Activated CD4-positive, alpha-beta T cell treated with anti-CD3 and anti-CD28 coated beads, Interleukin-2, amount 50 U/mL, for 4 hours (primary cell): Measurements from ENCODE around the gene ANKRD34A.
"Not testable (repeated sequence)": the region's sequence is repeated elsewhere in the genome, so short reads cannot be mapped to it uniquely, and the experiment has no call there.

Experiments used
- DNase-seq, 2 experiments: peaks; one replicate each; pipeline ENCODE4 v3.0.0-alpha.2; 2020

Gene ANKRD34A

DNA sequence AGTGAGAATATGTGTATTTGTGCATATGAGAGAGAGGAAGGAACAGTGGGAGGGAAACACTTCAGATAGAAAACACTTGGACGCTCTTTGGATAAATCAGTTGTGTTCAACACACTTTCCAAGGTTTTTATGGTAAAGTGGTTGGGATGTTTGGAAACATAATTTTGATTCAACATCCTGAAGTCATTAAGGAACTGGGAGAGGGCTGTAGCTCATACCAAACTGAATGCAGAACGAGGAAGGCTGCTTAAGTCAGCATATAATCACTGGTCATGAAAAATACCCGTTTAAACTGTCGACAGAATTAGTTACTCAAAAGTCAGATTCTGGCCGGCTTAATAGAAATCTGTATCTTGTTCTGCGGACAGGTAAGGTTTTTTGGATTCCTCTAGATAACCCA, 21.5 kb downstream of the ANKRD34A start:
- DNase-seq = no peak

DNA sequence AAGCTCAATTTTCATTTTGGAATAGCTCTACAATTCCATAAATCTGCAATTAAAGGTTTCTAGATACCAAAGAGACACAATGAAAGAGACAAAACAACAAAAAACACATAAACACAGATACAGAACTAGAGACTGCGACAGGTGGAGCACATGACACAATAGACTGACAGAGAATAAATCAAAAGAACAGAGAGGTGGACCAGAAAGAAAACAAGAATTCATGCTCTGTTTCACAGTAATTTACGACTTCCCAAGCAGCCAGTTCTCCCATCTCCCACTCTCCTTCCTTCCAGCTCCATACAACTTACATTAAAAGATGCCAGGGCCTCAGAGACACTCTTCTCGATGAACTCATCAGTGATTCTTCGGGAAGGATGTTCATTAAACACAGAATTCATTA, 22.0 kb downstream of the ANKRD34A start:
- no peak for DNase-seq

DNA sequence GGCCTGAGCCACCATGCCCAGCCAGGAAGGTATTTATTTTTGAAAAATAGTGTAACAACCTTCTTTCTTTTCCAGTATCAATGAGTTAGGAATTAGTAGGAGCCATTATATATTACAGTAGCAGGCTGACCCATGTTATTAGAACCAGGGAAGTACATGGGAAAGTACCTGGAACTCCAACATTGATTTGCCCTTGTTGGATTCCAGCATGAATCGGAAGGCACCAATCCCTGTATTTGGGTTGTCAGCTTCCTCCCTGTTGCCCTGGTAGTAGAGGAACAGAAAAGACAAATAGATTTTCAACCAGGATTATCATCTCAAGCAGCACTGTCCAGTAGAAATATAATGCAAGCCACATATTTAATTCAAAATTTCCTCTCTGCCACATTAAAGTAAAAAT, 26.9 kb downstream of the ANKRD34A start:
- DNase-seq = no peak

DNA sequence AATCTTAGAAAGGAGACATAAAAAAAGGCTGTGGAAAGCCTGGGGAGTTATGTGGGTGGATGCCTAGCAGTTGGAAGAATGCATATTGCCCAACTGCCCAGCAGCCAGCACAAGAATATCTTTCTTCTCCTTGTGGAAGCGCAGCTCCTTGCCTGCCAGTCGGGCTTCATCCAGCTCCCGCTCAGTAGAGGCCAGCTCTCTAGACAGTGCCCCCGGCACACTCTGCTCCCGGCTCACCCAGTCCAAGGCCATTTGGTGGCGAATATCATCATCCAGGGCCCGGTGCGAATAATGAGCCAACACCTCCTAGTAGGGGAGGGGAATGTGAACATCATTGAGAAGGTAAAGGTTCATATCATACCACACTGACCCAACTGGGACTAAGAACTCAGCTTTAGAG, 28.1 kb downstream of the ANKRD34A start:
- no peak for DNase-seq

DNA sequence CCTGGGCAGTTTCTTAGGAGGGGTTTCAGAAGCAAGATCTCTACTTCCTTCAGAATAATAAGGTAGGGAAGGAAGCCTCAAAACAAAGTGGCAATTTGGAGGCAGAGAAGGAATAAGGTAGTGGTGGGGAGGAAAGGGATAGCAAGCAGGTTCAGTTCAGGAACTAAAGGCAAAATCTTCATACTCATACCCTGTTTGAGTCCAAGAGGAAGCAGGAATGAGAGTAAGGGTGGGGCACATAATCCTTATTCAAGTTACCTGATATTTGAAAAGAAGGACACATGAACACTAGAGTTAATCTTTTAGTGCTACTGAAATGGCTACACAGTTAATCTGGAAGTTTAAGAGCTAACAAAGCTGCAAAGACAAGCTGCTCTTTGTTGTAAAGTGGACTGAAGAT, 28.7 kb downstream of the ANKRD34A start:
- no peak for DNase-seq

DNA sequence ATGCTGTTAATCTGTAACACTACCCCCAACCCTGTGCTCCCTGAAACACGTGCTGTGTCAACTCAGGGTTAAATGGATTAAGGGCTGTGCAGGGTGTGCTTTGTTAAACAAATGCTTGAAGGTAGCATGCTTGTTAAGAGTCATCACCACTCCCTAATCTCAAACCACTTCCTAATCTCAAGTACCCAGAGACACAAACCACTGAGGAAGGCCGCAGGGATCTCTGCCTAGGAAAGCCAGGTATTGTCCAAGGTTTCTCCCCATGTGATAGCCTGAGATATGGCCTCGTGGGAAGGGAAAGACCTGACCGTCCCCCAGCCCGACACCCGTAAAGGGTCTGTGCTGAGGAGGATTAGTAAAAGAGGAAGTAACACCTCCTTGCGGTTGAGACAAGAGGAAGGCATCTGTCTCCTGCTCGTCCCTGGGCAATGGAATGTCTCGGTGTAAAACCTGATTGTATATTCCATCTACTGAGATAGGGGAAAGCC, 31.8 kb downstream of the ANKRD34A start:
- peak in 1 of 2 experiments; percentile 12 for DNase-seq

DNA sequence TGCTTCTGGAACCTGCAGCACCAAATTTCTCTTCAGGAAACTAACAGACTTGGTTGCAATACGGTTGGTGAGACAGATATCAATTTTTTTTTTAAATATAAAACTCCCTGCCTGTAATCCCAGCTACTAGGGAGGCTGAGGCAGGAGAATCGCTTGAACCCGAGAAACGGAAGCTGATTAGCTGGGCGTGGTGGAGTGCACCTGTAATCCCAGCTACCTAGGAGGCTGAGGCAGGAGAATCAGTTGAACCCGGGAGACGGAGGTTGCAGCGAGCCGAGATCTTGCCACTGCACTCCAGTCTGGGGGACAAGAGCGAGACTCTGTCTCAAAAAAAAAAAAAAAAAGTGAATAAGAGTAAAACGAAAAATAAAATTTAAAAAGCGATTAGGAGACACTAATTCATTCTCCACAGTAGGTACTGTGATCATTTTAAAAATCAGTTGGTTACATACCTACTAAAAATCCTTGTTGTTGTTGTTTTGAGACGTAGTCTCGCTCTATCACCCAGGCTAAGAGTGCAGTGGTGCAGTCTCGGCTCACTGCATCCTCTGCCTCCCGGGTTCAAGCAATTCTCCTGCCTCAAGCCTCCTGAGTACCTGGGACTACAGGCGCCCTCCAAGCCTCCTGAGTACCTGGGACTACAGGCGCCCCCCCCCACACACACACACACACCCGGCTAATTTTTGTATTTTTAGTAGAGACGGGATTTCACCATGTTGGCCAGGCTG, 36.3 kb downstream of the ANKRD34A start:
- no peak for DNase-seq

DNA sequence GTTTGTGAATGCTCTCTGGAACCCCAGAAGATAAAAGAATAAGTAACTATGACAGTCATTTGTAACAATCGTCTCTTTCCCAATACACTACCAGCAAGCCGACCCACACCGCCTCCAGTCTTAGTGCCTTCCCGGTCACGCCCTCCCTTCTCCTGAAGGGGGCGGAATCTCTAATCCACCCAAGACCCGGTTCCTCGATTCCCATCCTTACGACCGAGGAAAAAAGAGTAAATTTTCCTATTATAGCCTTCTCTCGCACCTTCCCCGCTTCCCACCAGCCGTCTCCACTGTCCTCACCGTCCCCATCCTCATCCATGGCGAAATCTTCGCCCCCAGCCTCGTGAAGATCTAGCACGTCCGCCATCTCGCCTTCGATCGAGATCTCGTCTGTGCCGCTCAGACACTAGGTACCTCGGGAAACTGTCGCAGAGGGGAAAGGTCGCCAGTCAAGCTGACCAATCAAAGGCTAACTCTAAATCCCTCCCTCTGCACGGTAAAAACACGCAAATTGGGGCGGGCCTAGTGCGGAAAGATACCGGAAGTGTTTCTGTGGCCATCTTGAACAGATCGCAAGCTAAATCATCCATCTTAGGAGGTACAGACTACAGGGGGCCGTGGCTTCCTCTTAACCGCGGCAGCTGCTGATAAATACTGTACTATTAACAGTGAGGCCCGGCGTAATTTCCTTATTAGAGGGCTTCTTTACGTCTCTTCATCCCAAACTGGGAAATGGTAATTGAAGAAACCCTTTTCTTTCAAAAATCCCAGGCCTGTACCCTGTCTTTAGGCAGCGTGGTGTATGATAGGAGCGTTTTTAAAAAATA, 37.1 kb downstream of the ANKRD34A start, which contains the start of gene RBM8A:
RBM8A (minus strand) TSS at position 422 of the 824 bp plus-strand sequence; CDS start at position 364, 58 bp downstream.
- peak; percentile 92 to 93 for DNase-seq

DNA sequence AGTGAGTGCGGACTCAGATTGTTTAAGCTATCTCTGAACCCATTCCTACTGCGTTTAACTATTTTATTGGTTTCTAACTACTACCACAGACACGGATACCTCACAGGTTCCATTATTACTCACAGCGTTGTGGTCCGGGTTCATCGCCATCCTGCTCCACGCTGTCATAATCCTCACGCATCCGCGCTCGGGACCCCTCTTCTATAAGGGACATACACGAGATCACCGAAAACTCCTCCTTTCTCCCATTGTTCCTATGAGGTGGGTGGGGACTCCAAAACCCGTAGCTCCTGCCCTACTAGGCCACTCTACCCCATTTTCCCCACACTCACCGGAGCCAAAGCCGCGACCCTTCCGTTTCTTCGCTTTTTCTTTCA, 37.7 kb downstream of the ANKRD34A start:
- peak; percentile 32 to 49 for DNase-seq

DNA sequence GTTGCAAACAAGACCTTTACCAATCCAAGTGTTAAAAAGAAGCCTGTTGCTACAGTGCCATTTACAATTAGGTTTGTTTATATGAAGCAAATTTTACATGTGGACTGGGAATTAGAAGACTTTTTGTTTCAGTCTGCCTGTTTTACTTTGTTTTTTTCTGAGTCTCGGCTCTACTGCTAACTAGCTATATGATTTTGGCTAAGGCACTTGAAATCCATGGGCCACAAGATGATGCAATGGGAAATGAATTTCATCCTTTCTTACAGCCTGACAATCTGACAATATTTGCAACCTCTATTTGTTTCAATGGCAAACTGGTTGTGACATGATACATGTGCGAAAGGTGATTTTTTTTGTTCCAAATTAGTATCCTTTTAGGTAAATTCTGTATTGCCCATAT, 42.1 kb downstream of the ANKRD34A start:
- DNase-seq = no peak

DNA sequence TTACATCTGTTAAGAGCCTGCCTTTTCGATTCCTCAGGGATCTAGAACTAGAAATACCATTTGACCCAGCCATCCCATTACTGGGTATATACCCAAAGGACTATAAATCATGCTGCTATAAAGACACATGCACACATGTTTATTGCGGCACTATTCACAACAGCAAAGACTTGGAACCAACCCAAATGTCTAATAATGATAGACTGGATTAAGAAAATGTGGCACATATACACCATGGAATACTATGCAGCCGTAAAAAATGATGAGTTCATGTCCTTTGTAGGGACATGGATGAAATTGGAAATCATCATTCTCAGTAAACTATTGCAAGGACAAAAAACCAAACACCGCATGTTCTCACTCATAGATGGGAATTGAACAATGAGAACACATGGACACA, 44.1 kb downstream of the ANKRD34A start:
- not testable (repeated sequence) for DNase-seq

DNA sequence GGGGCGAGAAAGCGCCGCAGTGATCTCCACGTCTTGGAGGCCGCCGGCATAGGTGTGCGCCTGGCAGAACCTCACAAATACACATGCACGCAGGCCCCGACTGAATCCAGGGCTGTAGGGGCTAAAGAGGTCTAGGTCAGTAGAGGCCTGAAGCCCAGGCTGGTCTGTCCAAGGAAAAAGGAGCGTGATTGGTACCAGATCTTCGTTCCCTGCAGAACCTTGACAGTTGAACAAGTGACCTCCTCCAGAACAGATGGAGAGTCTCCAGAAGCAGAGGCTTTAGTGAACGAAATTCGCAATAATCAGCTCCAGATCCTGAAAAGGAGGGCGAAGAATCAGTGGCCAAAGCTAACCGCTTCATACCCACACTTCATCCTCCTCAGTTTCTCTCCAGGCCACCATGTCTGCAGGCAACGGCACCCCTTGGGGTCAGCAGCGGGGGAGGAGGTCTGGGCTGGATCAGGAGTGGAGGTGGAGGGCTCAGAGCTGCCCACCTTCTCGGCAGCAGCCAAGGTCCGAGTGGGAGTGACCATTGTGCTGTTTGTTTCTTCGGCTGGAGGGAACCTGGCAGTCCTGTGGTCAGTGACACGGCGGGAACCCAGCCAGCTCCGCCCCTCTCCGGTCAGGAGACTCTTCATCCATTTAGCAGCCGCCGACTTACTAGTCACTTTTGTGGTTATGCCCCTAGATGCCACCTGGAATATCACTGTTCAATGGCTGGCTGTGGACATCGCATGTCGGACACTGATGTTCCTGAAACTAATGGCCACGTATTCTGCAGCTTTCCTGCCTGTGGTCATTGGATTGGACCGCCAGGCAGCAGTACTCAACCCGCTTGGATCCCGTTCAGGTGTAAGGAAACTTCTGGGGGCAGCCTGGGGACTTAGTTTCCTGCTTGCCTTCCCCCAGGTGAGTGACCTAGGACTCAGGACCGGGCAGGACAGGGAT, 45.1 kb downstream of the ANKRD34A start:
- DNase-seq = no peak

DNA sequence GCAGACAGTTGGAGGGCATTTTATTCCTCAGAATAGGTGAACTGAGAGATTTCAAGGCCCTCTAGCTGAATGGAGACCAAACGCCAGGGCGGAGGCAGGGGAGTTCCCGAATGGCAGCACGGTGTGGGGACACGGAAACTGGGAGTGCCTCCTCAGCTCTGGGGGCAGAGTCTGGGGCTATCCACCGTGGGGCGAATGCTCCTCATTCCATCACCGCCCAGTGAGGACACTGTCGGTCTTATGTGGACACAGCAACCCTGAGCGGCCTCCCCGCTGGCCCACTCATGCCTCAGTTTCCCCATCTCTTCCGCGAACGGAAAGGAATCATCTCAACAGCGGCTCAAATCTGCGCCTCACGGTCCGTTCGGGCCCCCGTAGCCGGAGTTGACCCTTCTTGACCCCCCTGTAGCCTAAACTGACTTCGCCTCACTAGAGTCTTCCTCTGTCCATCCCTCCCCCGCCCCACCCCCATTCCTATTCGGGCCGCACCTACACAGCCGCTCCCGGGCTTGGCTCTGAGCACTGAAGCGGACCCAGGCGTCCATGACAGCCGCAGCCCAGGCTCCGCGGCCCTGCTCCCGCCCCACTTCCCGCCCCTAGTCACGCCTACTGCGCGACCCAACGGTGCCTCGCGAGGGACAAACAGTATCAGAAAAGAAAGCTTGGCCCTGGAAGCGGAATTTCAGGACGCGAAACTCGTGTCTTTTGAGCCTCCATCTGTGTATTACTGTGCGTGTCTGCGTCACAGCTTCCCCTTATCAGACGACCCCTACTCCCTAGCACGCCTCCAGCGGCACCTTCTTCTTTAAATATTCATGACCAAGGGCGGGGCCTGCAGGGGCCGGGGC, 46.0 kb downstream of the ANKRD34A start, which contains the start of gene PEX11B:
PEX11B (minus strand) TSS at position 574 of the 848 bp plus-strand sequence; CDS start at position 545, 29 bp downstream.
- DNase-seq = peak; percentile 90 to 92

DNA sequence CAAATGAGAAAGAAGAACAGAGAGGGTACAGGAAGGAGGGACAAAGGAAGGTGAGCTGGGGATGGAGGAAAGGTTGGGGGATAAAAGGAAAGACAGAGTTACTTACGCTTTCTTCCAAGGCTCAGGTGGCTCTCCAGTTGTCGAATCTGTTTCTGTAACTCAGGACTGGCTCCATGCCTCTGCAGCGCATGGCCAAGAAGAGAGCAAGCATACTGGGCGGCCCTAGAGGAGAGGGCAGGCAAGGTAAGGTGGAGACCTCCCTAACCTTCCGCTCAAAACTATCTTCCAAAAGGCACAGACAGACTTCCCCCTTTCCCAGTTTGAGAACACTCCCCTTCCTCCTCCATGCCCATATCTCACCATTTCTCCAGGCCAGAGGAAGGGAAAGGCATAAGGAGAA, 46.8 kb downstream of the ANKRD34A start:
- no peak for DNase-seq

DNA sequence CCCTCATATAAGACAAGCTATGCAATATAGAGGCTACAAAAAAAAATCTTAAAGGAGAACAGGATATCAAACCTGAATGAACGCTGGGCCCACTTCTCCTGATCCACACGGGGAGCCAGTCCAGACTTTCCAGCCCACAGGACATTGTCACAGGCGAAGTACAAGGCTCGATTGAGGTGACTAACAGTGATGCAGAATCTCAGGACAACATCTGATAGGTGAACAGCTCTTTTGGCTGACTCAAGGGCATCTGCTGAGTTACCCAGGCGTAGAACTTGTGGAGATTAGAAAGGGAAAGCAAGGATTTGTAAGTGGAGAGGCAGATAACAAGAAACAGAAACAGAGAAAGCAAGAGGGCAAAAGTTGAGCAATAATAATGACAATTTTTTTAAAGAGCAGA, 47.6 kb downstream of the ANKRD34A start:
- no peak for DNase-seq

DNA sequence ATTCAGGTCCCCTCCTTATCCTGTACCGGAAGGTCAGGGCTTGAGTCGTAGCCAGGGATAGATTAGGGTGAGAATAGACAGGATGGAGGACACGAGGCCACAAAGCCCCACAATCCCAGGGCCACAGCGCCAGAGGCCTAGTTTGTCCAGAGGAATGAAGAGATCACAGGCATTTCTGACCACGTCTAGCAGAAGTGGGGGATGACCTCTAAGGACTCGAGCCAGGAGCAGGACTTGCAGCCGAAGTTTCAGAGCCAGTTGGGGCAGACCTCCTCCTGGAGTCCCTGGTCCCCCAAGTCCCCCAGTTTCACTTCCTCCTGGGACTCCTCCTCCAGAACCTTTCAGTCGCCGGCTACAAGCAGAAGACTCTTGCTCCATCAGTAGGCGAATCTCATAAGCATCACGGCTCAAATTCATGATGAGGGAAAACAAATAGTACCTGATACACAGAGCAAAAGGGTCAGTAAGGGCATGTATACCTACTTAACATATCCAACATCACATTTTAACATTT, 52.2 kb downstream of the ANKRD34A start:
- DNase-seq = no peak
